Endothelial cell of umbilical vein (primary cell): ENCODE data around the gene DMD. TPM values are rescaled to one million over a fixed set of nuclear protein-coding genes. Genes with fewer than 3 reads are reported as not detected.

Experiments
- BruUV-seq: library from RNA; stranded (reverse); fragments of 400-500 nt; replicated peaks from 2 replicates; lab custom pipeline; 2021; lab: Mats Ljungman, UMichigan
- CTCF ChIA-PET: fragments of 300-600, 350-600 bp; sonication (Branson Sonifier 250); formaldehyde crosslinking; loops from one replicate; lab custom pipeline; 2021; ENCODE audit warnings: antibody characterized with exemption, inconsistent platforms; lab: Charles Lee
- POLR2A ChIA-PET: fragments of 300-600, 350-600 bp; sonication (Branson Sonifier 250); formaldehyde crosslinking; loops from one replicate; lab custom pipeline; 2021; ENCODE audit warnings: antibody characterized with exemption, inconsistent platforms; lab: Charles Lee
- DNase-seq: peaks from one replicate; pipeline ENCODE4 v3.0.0-alpha.2; 2011; ENCODE audit warnings: low read depth, low spot score
- FAIRE-seq: peaks from 2 replicates; lab custom pipeline; 2011; peaks lifted over from hg19 to GRCh38; lab: Jason Lieb, UNC
- H2AFZ ChIP-seq: 2 replicates; pipeline ENCODE4 v1.6.0; 2012; ENCODE audit warnings: low read depth, low read length, control low read depth, inconsistent platforms
- H3K27ac ChIP-seq: 2 replicates; pipeline ENCODE4 v1.5.1; 2011; ENCODE audit warnings: low read depth, mild to moderate bottlenecking, control low read depth, low read length, moderate library complexity; ENCODE audit not compliant: insufficient read depth
- H3K27me3 ChIP-seq, 2 experiments: 2 replicates each; pipeline versions ENCODE4 v1.6.0 to v1.6.1; 2011; ENCODE audit warnings: low read length in 2 of 2, mixed read lengths in 1 of 2; ENCODE audit not compliant: control insufficient read depth in 2 of 2, insufficient read depth in 2 of 2
- H3K36me3 ChIP-seq, 2 experiments: 2 replicates in 1 of 2; 3 replicates in 1 of 2; pipeline ENCODE4 v1.5.1; 2011; ENCODE audit warnings: low read length in 2 of 2, mild to moderate bottlenecking in 1 of 2, moderate library complexity in 1 of 2; ENCODE audit not compliant: control insufficient read depth in 2 of 2, insufficient read depth in 2 of 2; ENCODE audit errors: extremely low read depth in 1 of 2
- H3K4me1 ChIP-seq: 3 replicates; pipeline ENCODE4 v1.5.1; 2011; ENCODE audit warnings: mild to moderate bottlenecking, low read length; ENCODE audit not compliant: control insufficient read depth, insufficient read depth; ENCODE audit errors: extremely low read depth
- H3K4me2 ChIP-seq: 2 replicates; pipeline ENCODE4 v1.6.1; 2011; ENCODE audit warnings: low read length, control low read depth, mixed read lengths; ENCODE audit not compliant: insufficient read depth
- H3K4me3 ChIP-seq, 3 experiments: fragments of 200-600 bp in 1 of 3; sonication (generic), shearing (Covaris generic) in 1 of 3; replicated peaks in 1 of 3; 2 replicates each; pipeline ENCODE4 v1.5.1; 2011 to 2016; ENCODE audit warnings: control low read depth in 3 of 3, low read length in 3 of 3, mild to moderate bottlenecking in 2 of 3, inconsistent platforms in 1 of 3, low read depth in 1 of 3, moderate library complexity in 1 of 3; ENCODE audit not compliant: insufficient read depth in 1 of 3
- H3K79me2 ChIP-seq: 2 replicates; pipeline ENCODE4 v1.6.0; 2012; ENCODE audit warnings: low read length, inconsistent platforms; ENCODE audit not compliant: control insufficient read depth, insufficient read depth
- H3K9ac ChIP-seq: replicated peaks from 2 replicates; pipeline ENCODE3; 2011; ENCODE audit warnings: low read length, control low read depth; ENCODE audit not compliant: insufficient read depth; ENCODE audit errors: extremely low read depth
- H3K9me1 ChIP-seq: replicated peaks from 3 replicates; pipeline ENCODE4 v1.6.0; 2011; ENCODE audit warnings: mild to moderate bottlenecking, low read length; ENCODE audit not compliant: control insufficient read depth, insufficient read depth; ENCODE audit errors: extremely low read depth
- H3K9me3 ChIP-seq: replicated peaks from 2 replicates; pipeline ENCODE4 v1.5.1; 2012; ENCODE audit warnings: low read length, inconsistent platforms; ENCODE audit not compliant: control insufficient read depth, insufficient read depth
- H4K20me1 ChIP-seq: replicated peaks from 2 replicates; pipeline ENCODE3; 2011; ENCODE audit warnings: mild to moderate bottlenecking, low read length; ENCODE audit not compliant: control insufficient read depth, insufficient read depth; ENCODE audit errors: extremely low read depth
- CTCF ChIP-seq, 2 donors: IDR thresholded peaks; 1 replicate in 1 of 2; 2 replicates in 1 of 2; pipeline ENCODE4 v1.5.1; 2011; ENCODE audit warnings: low read length in 2 of 2, mild to moderate bottlenecking in 2 of 2, moderate library complexity in 2 of 2, control low read depth in 1 of 2, inconsistent platforms in 1 of 2, low read depth in 1 of 2; ENCODE audit not compliant: insufficient read depth in 1 of 2; ENCODE audit errors: extremely low read depth in 1 of 2
- EZH2 ChIP-seq: IDR thresholded peaks from 2 replicates; pipeline ENCODE4 v1.6.1; 2012; ENCODE audit warnings: borderline replicate concordance, low read depth, mild to moderate bottlenecking, moderate library complexity, low read length, inconsistent platforms; ENCODE audit not compliant: severe bottlenecking
- FOS ChIP-seq: IDR thresholded peaks from 2 replicates; pipeline ENCODE4 v1.6.1; 2011; ENCODE audit warnings: mild to moderate bottlenecking, low read length, moderate library complexity, borderline replicate concordance; ENCODE audit not compliant: insufficient read depth
- GATA2 ChIP-seq: IDR thresholded peaks from 2 replicates; pipeline ENCODE4 v1.7.0; 2011; ENCODE audit warnings: low read depth, mild to moderate bottlenecking, moderate library complexity, mixed read lengths, low read length; ENCODE audit not compliant: insufficient read length, insufficient read depth
- JUN ChIP-seq: IDR thresholded peaks from 2 replicates; pipeline ENCODE4 v1.6.1; 2011; ENCODE audit warnings: borderline replicate concordance, low read depth; ENCODE audit not compliant: insufficient read length, insufficient read depth
- MAX ChIP-seq: IDR thresholded peaks from 2 replicates; pipeline ENCODE4 v1.6.1; 2011; ENCODE audit not compliant: insufficient read depth, insufficient read length
- MYC ChIP-seq: IDR thresholded peaks from one replicate; pipeline ENCODE4 v1.6.1; 2011; ENCODE audit warnings: mild to moderate bottlenecking, low read depth, low read length
- POLR2A ChIP-seq: IDR thresholded peaks from 2 replicates; pipeline ENCODE4 v1.6.1; 2012; ENCODE audit warnings: low read depth, mild to moderate bottlenecking, control low read depth, low read length
- POLR2AphosphoS5 ChIP-seq: IDR thresholded peaks from 2 replicates; pipeline ENCODE4 v1.6.1; 2012; ENCODE audit warnings: low read depth, mild to moderate bottlenecking, control low read depth, low read length, moderate library complexity; ENCODE audit not compliant: insufficient read depth
- dilution Hi-C: fragments of 300-500 bp; cut with MboI; formaldehyde crosslinking; loops from one replicate; pipeline ENCODE4 v1.15.0; 2019; ENCODE audit warnings: low sequenced_read_pairs; ENCODE audit not compliant: extremely low pct_ligation_motif_present
- intact Hi-C: fragments of 100-400 bp; cut with micrococcal nuclease; formaldehyde crosslinking; loops from one replicate; pipeline ENCODE4 v1.10.0; 2022
- polyA plus RNA-seq, 4 experiments: library from polyadenylated mRNA; depleted of rRNA in 3 of 4; stranded (reverse) in 3 of 4; unstranded in 1 of 4; fragments of >200 nt; gene quantifications; 2 replicates each; pipeline versions ENCODE4 v1.2.1 to v1.2.3, GENCODE V29; 2011 to 2012; ENCODE audit warnings: missing spikeins in 1 of 4
- total RNA-seq: library from RNA; stranded (reverse); gene quantifications from 2 replicates; pipeline ENCODE4 v1.2.3, GENCODE V29; 2021

Gene DMD
- total and polyA plus RNA-seq, 2 donors (not counting 3 experiments of a cell fraction or from before 2014, with no cell fraction given): 7.3 to 9.0 TPM

- Histone ChIP-seq H3K4me2 (no peak overlapping the region), H3K9ac (no peak overlapping the region), H4K20me1 (no peaks in the 10 kb centered on the region), H3K4me1 (no peaks in the 10 kb centered on the region), H3K27me3 (no peaks in the 10 kb centered on the region), H2AFZ (no peak overlapping the region), H3K4me3 (no peak overlapping the region), H3K9me1 (no peaks in the 10 kb centered on the region), H3K36me3 (no peaks in the 10 kb centered on the region), H3K9me3 (no peaks in the 10 kb centered on the region), H3K27ac (no peak overlapping the region), H3K79me2 (no peaks in the 10 kb centered on the region)
- POLR2A ChIA-PET: no interaction called here
- CTCF ChIA-PET: no interaction called here
- dilution Hi-C loops (no loop called here), intact Hi-C loops (no loop called here)
- peak; percentile 62 for FAIRE-seq
- TF ChIP-seq POLR2A (no peak), GATA2 (no peak), POLR2AphosphoS5 (no peak), JUN (no peak), FOS (no peak), MYC (no peak), CTCF (IDR thresholded peaks at IDR 0.05; ENCODE audit: extremely low read depth in 1 of 2, insufficient read depth in 1 of 2, low read depth in 1 of 2, low read length in 2 of 2) (no peak), EZH2 (no peak), MAX (no peak)
- no TSS peak for BruUV-seq
- DNase-seq: no peak
Observed at GRCh38 chrX:32847921-32848320, 363.4 kb downstream of the DMD start.
